Smooth muscle cell of trachea (primary cell): ENCODE results near the gene ROPN1L. TPM values are rescaled to one million over a fixed set of nuclear protein-coding genes. Genes with fewer than 3 reads are reported as not detected.

Source experiments
- total RNA-seq: library from RNA; depleted of rRNA; stranded (reverse); fragments of >200 nt; gene quantifications from 2 replicates; pipeline ENCODE4 v1.2.1, GENCODE V29; 2014

Gene ROPN1L
- 0.29 and 0.66 TPM in 2 replicates for total RNA-seq

GRCh38 chr5:10441083-10441991, at the start of gene ROPN1L:
ROPN1L (plus strand) TSS chr5:10441879; CDS start chr5:10442168, 289 bp downstream.

Other genes starting within 250 kb of the ROPN1L start
- 15.2 and 26.8 TPM in 2 replicates for gene ATPSCKMT, start 192.0 kb upstream of the ROPN1L start, total RNA-seq
- 307 and 516 TPM in 2 replicates for gene CCT5, start 191.6 kb upstream of the ROPN1L start, total RNA-seq
- gene CMBL, start 134.0 kb upstream of the ROPN1L start, total RNA-seq: 12.8 and 24.0 TPM in 2 replicates
- 79.7 and 82.5 TPM in 2 replicates for gene MARCHF6, start 88.2 kb upstream of the ROPN1L start, total RNA-seq
- 2.6 and 25.0 TPM in 2 replicates for gene ANKRD33B, start 122.2 kb downstream of the ROPN1L start, total RNA-seq